A673 (cell line): Measurements from ENCODE around the gene PDAP1. TPM values are rescaled to one million over a fixed set of nuclear protein-coding genes. Genes with fewer than 3 reads are reported as not detected.

ENCODE experiments used
- BruUV-seq: library from RNA; stranded (reverse); fragments of 400-500 nt; replicated peaks from 2 replicates; lab custom pipeline; 2021; lab: Mats Ljungman, UMichigan
- CTCF ChIA-PET: fragments of 300-600 bp; sonication (Branson Sonifier 250); formaldehyde crosslinking; loops from one replicate; lab custom pipeline; 2022; ENCODE audit warnings: antibody characterized with exemption; lab: Charles Lee
- POLR2A ChIA-PET: fragments of 300-600 bp; sonication (Branson Sonifier 250); formaldehyde crosslinking; loops from one replicate; lab custom pipeline; 2022; ENCODE audit warnings: antibody characterized with exemption; ENCODE audit not compliant: low non-redundant PET; lab: Charles Lee
- DNase-seq: peaks from one replicate; pipeline ENCODE4 v3.0.0-alpha.2; 2015; ENCODE audit warnings: low spot score
- H3K27ac ChIP-seq: fragments of 200-600 bp; sonication (generic); 2 replicates; pipeline ENCODE4 v1.5.1; 2016; ENCODE audit warnings: mixed run types, low read depth, mild to moderate bottlenecking, mixed read lengths, antibody characterized with exemption, low read length; ENCODE audit not compliant: poor library complexity, severe bottlenecking
- H3K27me3 ChIP-seq: fragments of 200-600 bp; sonication (generic); replicated peaks from 2 replicates; pipeline ENCODE4 v1.6.1; 2017; ENCODE audit warnings: mixed run types, low read depth, mild to moderate bottlenecking, mixed read lengths, antibody characterized with exemption, low read length; ENCODE audit not compliant: insufficient read depth, poor library complexity
- H3K36me3 ChIP-seq: fragments of 200-600 bp; sonication (generic); 2 replicates; pipeline ENCODE4 v1.6.1; 2016; ENCODE audit warnings: mixed run types, mild to moderate bottlenecking, mixed read lengths, antibody characterized with exemption, low read length; ENCODE audit not compliant: insufficient read depth, poor library complexity, severe bottlenecking
- H3K4me1 ChIP-seq: fragments of 200-600 bp; sonication (generic); 2 replicates; pipeline ENCODE4 v1.6.1; 2017; ENCODE audit warnings: mixed run types, mild to moderate bottlenecking, mixed read lengths, antibody characterized with exemption, low read length; ENCODE audit not compliant: insufficient read depth, poor library complexity, severe bottlenecking
- H3K4me3 ChIP-seq: fragments of 200-600 bp; sonication (generic); 2 replicates; pipeline ENCODE4 v1.5.1; 2016; ENCODE audit warnings: low read depth, mixed run types, mild to moderate bottlenecking, mixed read lengths, low read length; ENCODE audit not compliant: poor library complexity, severe bottlenecking
- H3K9me3 ChIP-seq: fragments of 200-600 bp; sonication (generic); 2 replicates; pipeline ENCODE4 v1.6.1; 2016; ENCODE audit warnings: mixed run types, low read depth, mild to moderate bottlenecking, mixed read lengths, antibody characterized with exemption, low read length; ENCODE audit not compliant: poor library complexity, severe bottlenecking
- CTCF ChIP-seq: fragments of 300-800, 200-600 bp; sonication (generic); conservative IDR thresholded peaks from 2 replicates; pipeline ENCODE4 v1.5.1; 2017; ENCODE audit warnings: low read depth, mild to moderate bottlenecking, antibody characterized with exemption, low read length, moderate library complexity, mixed read lengths
- EZH2 ChIP-seq: fragments of 200-600 bp; sonication (generic); IDR thresholded peaks from 2 replicates; pipeline ENCODE4 v1.6.1; 2017; ENCODE audit warnings: borderline replicate concordance, low read depth, mild to moderate bottlenecking, mixed read lengths, antibody characterized with exemption, low read length; ENCODE audit not compliant: poor library complexity, severe bottlenecking
- intact Hi-C: fragments of 100-400 bp; cut with micrococcal nuclease; formaldehyde crosslinking; loops from one replicate; pipeline ENCODE4 v1.10.0; 2022; ENCODE audit not compliant: unreplicated experiment
- total RNA-seq: library from RNA; stranded (reverse); gene quantifications from 2 replicates; pipeline ENCODE4 v1.2.3, GENCODE V29; 2021

The PDAP1 gene
- total RNA-seq, 1 experiment from 2014 or later: 164 TPM

- ChIA-PET CTCF (no interaction called here), POLR2A (interaction anchor here (0.6 kb wide), 1 partner anchor 1745 kb away, joined by 5 read pairs; no protein-coding TSS in a partner anchor)
- H3K27ac ChIP-seq: peak overlapping the region; percentile 6
- TF ChIP-seq EZH2 (no peak), CTCF (no peak)
- no peaks in the 10 kb centered on the region for H3K36me3 ChIP-seq
- H3K4me3 ChIP-seq: no peak overlapping the region
- no peaks in the 10 kb centered on the region for H3K27me3 ChIP-seq
- peak; percentile 61 for DNase-seq
- H3K9me3 ChIP-seq: no peaks in the 10 kb centered on the region
- intact Hi-C loops: no loop called here
- H3K4me1 ChIP-seq: peaks cover 23% of the 10 kb centered on the region
- BruUV-seq: no TSS peak
Measured at GRCh38 chr7:99379043-99379577, 29.3 kb downstream of the PDAP1 start.

DNA sequence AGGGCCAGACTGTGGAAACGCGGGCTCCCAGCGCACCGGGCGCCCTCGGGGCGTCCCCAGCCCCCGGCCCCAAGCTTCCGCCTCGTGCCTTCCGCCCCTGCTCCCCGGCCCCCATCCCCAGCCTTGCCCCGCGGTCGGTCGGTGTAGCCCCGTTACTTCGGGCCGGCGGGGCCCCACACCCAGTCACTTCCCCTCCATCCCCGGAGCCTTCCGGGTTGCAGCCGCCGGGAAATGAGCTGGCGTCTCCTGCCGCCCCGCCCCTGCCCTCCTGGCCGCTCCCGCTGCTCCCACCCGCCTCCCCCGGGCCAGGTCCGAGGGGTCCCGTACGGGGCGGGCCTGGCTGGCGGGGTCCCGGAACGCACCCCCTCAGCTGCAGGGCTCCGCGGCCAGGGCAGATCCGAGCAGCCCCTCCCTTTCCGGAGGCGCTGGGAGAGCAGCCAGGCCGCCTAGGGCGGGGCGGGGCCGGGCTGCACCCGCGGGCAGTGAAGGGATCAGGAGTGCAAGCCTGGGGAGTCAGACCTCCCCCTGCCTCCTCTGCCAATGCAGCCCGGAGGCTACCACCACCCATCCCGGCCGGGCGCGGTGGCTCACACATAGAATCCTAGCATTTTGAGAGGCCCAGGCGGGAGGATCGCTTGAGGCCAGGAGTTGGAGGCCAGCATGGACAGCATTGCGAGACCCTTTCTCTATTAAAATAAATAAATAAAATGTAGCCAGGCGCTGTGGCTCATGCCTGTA, 33.2 kb downstream of the PDAP1 start:
- Histone ChIP-seq H3K27me3 (no peaks in the 10 kb centered on the region), H3K4me3 (peak overlapping the region; percentile 92), H3K36me3 (no peaks in the 10 kb centered on the region), H3K4me1 (peaks cover 15% of the 10 kb centered on the region), H3K9me3 (no peaks in the 10 kb centered on the region), H3K27ac (peak overlapping the region; percentile 42)
- intact Hi-C loops: no loop called here
- ChIA-PET POLR2A (no interaction called here), CTCF (no interaction called here)
- no TSS peak for BruUV-seq
- peak; percentile 55 for DNase-seq
- TF ChIP-seq EZH2 (no peak), CTCF (no peak)

GRCh38 chr7:99374111-99375064, 34.0 kb downstream of the PDAP1 start, which contains the start of gene ARPC1B:
Gene ARPC1B, plus strand, starts transcription at chr7:99374730. Its CDS starts 10,985 bp downstream, at chr7:99385715.
- no peaks in the 10 kb centered on the region for H3K27me3 ChIP-seq
- intact Hi-C loops: no loop called here
- POLR2A ChIA-PET: interaction anchor here (0.5 kb wide), 1 partner anchor 726 kb away, joined by 6 read pairs; no protein-coding TSS in a partner anchor
- H3K4me1 ChIP-seq: peaks cover 7% of the 10 kb centered on the region
- CTCF ChIA-PET: no interaction called here
- no peak for TF ChIP-seq CTCF
- TF ChIP-seq EZH2: no peak
- no peaks in the 10 kb centered on the region for H3K9me3 ChIP-seq
- BruUV-seq: no TSS peak
- no peaks in the 10 kb centered on the region for H3K36me3 ChIP-seq
- DNase-seq: peak; percentile 77
- peak within 1 kb of the TSS; percentile 92 for H3K4me3 ChIP-seq
- H3K27ac ChIP-seq: peak within 1 kb of the TSS; percentile 42
